Heart left ventricle (tissue), 16 donors: ENCODE data around the gene TFEB. TPM values are rescaled to one million over a fixed set of nuclear protein-coding genes. Genes with fewer than 3 reads are reported as not detected.

Experiments
- ATAC-seq, 4 donors: fragments of 200-7000 bp; cut with Tn5 transposase; one replicate each; pipeline ENCODE4 v1.9.1; 2020 to 2022; ENCODE audit warnings: moderate library complexity in 4 of 4, mild to moderate bottlenecking in 3 of 4, moderate number of reproducible peaks in 1 of 4
- DNase-seq, 5 donors: peaks; one replicate each; pipeline ENCODE4 v3.0.0-alpha.2; 2020
- H3K27ac ChIP-seq, 12 donors: fragments of 200-600 bp; sonication (generic) in 4 of 12; one replicate each; pipeline versions ENCODE4 v1.5.0 to v1.8.0; 2016 to 2022; ENCODE audit warnings: mild to moderate bottlenecking in 2 of 12
- H3K27me3 ChIP-seq, 9 donors: fragments of 200-600 bp; sonication (generic) in 2 of 9; one replicate each; pipeline versions ENCODE4 v1.5.1 to v1.8.0; 2016 to 2022; ENCODE audit warnings: mild to moderate bottlenecking in 3 of 9
- H3K36me3 ChIP-seq, 9 donors: fragments of 200-600 bp; sonication (generic) in 2 of 9; one replicate each; pipeline versions ENCODE4 v1.5.0 to v1.8.0; 2018 to 2022; ENCODE audit warnings: mild to moderate bottlenecking in 2 of 9
- H3K4me1 ChIP-seq, 12 donors: fragments of 200-600 bp; sonication (generic) in 4 of 12; one replicate each; pipeline versions ENCODE4 v1.5.0 to v1.8.0; 2016 to 2022; ENCODE audit warnings: mild to moderate bottlenecking in 3 of 12
- H3K4me3 ChIP-seq, 12 donors: fragments of 200-600 bp; sonication (generic) in 4 of 12; one replicate each; pipeline versions ENCODE4 v1.5.0 to v1.8.0; 2017 to 2022; ENCODE audit warnings: mild to moderate bottlenecking in 9 of 12, moderate library complexity in 4 of 12
- H3K9me3 ChIP-seq, 12 donors: fragments of 200-600 bp; sonication (generic) in 4 of 12; one replicate each; pipeline versions ENCODE4 v1.5.0 to v1.8.0; 2016 to 2022; ENCODE audit warnings: mild to moderate bottlenecking in 1 of 12
- CTCF ChIP-seq, 12 donors: fragments of 200-600 bp; sonication (generic) in 4 of 12; IDR thresholded peaks; one replicate each; pipeline versions ENCODE4 v1.5.0 to v1.8.0; 2018 to 2022; ENCODE audit warnings: antibody characterized with exemption in 12 of 12, mild to moderate bottlenecking in 5 of 12
- POLR2A ChIP-seq, 2 donors: fragments of 450-650 bp; IDR thresholded peaks; one replicate each; pipeline ENCODE4 v1.6.1; 2017; ENCODE audit warnings: antibody characterized with exemption in 2 of 2, mild to moderate bottlenecking in 2 of 2, moderate library complexity in 2 of 2
- WGBS, 4 donors: extraction: QIAGEN DNeasy Blood & Tissue Kit in 2 of 4; methylation state at CpG; one replicate each; pipeline versions ENCODE4 v1.1.5 to v1.1.7; 2013 to 2018; 5-methylcytosine and 5-hydroxymethylcytosine counted together
- intact Hi-C, 10 donors: fragments of 100-400 bp; cut with DNase I; formaldehyde crosslinking; loops; one replicate each; pipeline versions ENCODE4 v1.11.1 to v1.14.2; 2022
- polyA plus RNA-seq, 2 donors: library from polyadenylated mRNA; stranded (reverse); fragments of 200-250 nt; gene quantifications; one replicate each; pipeline ENCODE4 v1.2.3, GENCODE V29; 2013
- total RNA-seq, 9 donors: library from RNA; depleted of rRNA in 2 of 9; stranded (reverse); fragments of >200 nt in 2 of 9; fragmentation: NEBNext Ultra II Directional in 3 of 9; extraction: Animal tissue kit (Norgen Biotek cat#: 25700) in 3 of 9; gene quantifications; one replicate each; pipeline versions ENCODE4 v1.1.0 to v1.2.4, GENCODE V29; 2016 to 2023
- donor health status: ischemic (EF 13 %, LVEDD 7.1; RV severe dilation, severe dysfunction).
- donor health status: healthy with polysubstance abuse.
- donor health status: DM: no; HTN: yes; CAD: no.
- donor health status: DM: no; HTN: no; CAD: no.
- donor health status: ischemic (EF 25% LVEDD 6.9; RV normal size, moderate dysfunction).
- donor health status: ischemic (EF 25% LVEDD 5.7; RV mildly dilated, moderate dysfunction).
- donor health status: healthy.
- donor health status: DM: yes; HTN: yes; CAD: no.
- donor health status: ischemic (EF 35%, LVEDD 5.7; RV mildly dilated, moderate dysfunction).
- donor health status: nonischemic (EF 11% LVEDD 7.7; RV severe dilation, severe dysfunction).
- donor health status: DM: yes; HTN: yes; CAD: no.
- donor health status: PGD.
- donor health status: ischemic (EF 29% LVEDD 5.4; RV normal size, mild dysfunction).
- donor health status: nonischemic (EF 23%, LVEDD 6.1; RV moderate dilation, normal function).

The TFEB gene
- total and polyA plus RNA-seq, 11 donors, result 26.2 to 47.2 (median 40.4) TPM

GRCh38 chr6:41655176-41655575, 80.2 kb downstream of the TFEB start:
- intact Hi-C loops, result no loop called here
- H3K9me3 ChIP-seq, result no peaks in the 10 kb centered on the region
- H3K4me1 ChIP-seq, result peaks cover 0 to 13% (median 2%) of the 10 kb centered on the region in 12 donors
- WGBS, 4 donors, result 91 to 95% (median 95%) methylated on average over 8 of the region's 8 CpGs
- TF ChIP-seq CTCF (IDR thresholded peaks at IDR 0.05) (no peak), POLR2A (IDR thresholded peaks at IDR 0.05) (no peak)
- H3K27ac ChIP-seq, result no peak overlapping the region
- DNase-seq, result no peak
- ATAC-seq, result no peak
- peaks cover 0 to 4% (median 0%) of the 10 kb centered on the region in 9 donors for H3K27me3 ChIP-seq
- no peak overlapping the region for H3K4me3 ChIP-seq
- no peaks in the 10 kb centered on the region for H3K36me3 ChIP-seq

GRCh38 chr6:41654698-41655151, 80.7 kb downstream of the TFEB start:
- H3K9me3 ChIP-seq, result no peaks in the 10 kb centered on the region
- H3K4me1 ChIP-seq, result peaks cover 0 to 13% (median 2%) of the 10 kb centered on the region in 12 donors
- no peaks in the 10 kb centered on the region for H3K36me3 ChIP-seq
- TF ChIP-seq CTCF (IDR thresholded peaks at IDR 0.05) (no peak), POLR2A (IDR thresholded peaks at IDR 0.05) (no peak)
- no peak overlapping the region for H3K27ac ChIP-seq
- H3K27me3 ChIP-seq, result no peaks in the 10 kb centered on the region
- ATAC-seq (no peak), DNase-seq (peak in 1 of 5 donors; percentile 22)
- H3K4me3 ChIP-seq, result no peak overlapping the region
- intact Hi-C loops, result no loop called here
- 93 to 97% (median 94%) methylated on average over 8 of the region's 8 CpGs for WGBS, 4 donors

DNA sequence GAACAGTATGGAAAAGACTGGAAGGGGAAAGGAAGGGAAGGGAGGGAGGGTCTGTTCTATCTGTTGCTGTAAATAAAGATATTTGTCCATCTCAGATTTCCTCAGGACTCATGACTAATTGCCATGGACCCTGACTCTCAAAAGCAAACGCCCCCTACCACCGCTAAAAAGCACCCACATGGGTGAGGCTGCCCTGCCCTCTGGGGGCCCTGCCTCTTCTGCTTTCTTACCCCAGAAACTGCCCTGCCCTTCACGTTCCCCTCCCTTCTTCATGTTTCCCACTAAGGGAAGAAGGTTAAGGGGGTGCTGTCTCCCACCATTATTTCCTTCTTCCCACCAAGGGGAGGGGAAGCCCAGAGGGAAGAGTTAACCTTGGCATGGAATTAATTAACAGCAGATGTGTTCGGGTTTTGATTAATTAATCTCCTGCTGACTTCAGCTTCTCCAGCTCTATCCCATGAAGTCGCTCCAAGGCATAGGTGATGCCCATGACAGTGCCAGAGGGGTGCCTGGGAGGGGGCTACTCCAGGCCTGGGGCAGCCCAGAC, 81.2 kb downstream of the TFEB start:
- H3K4me3 ChIP-seq, result no peak overlapping the region
- H3K27me3 ChIP-seq, result no peaks in the 10 kb centered on the region
- H3K27ac ChIP-seq, result no peak overlapping the region
- H3K36me3 ChIP-seq, result no peaks in the 10 kb centered on the region
- intact Hi-C loops, result no loop called here
- ATAC-seq (no peak), DNase-seq (no peak)
- 80 to 89% (median 87%) methylated on average over 5 of the region's 5 CpGs for WGBS, 4 donors
- peaks cover 0 to 13% (median 2%) of the 10 kb centered on the region in 12 donors for H3K4me1 ChIP-seq
- H3K9me3 ChIP-seq, result no peaks in the 10 kb centered on the region
- TF ChIP-seq POLR2A (IDR thresholded peaks at IDR 0.05) (no peak), CTCF (IDR thresholded peaks at IDR 0.05) (no peak)

DNA sequence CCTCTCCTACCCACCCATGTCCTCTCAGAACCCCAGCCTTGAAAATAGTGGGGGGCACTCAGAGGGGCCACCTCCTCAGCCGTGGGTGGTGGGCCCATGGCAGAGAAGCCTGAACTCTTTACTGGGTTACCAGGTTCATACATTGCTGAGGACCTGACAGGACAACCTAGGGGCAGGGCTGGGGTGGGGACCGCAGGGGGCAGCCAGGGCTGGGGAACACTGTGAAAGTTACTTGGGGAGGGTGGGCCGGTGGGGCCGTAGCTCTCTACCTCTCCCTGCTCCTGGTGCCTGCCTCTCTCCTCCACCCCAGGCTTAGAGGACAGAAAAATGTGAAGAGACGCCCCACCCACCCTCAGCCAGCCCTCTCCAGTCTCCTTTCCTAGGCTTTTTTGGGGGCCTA, 81.7 kb downstream of the TFEB start:
- intact Hi-C loops, result no loop called here
- 81 to 91% (median 91%) methylated on average over 3 to 5 of the region's 5 CpGs for WGBS, 4 donors
- TF ChIP-seq CTCF (IDR thresholded peaks at IDR 0.05), result no peak
- TF ChIP-seq POLR2A (IDR thresholded peaks at IDR 0.05), result no peak
- H3K4me1 ChIP-seq, result peaks cover 0 to 13% (median 2%) of the 10 kb centered on the region in 12 donors
- H3K36me3 ChIP-seq, result no peaks in the 10 kb centered on the region
- DNase-seq, result no peak
- no peaks in the 10 kb centered on the region for H3K27me3 ChIP-seq
- ATAC-seq, result no peak
- H3K4me3 ChIP-seq, result no peak overlapping the region
- H3K9me3 ChIP-seq, result no peaks in the 10 kb centered on the region
- no peak overlapping the region for H3K27ac ChIP-seq
